SKM-1 treated with dmso at 0.1 percent for 144 hours (cell line): ENCODE measurements around the gene RNU7-1.

Experiments used
- DNase-seq: peaks from one replicate; lab custom pipeline; 2025; ENCODE audit not compliant: unreplicated experiment; lab: John Stamatoyannopoulos, UW

Gene RNU7-1

GRCh38 chr12:6917491-6918231 is 26.0 kb upstream of the RNU7-1 start:
- DNase-seq, result no peak

- no peak for DNase-seq
These were observed 24.0 kb upstream of the RNU7-1 start for GRCh38 chr12:6919588-6919987.

- no peak for DNase-seq
These were observed 22.1 kb upstream of the RNU7-1 start for GRCh38 chr12:6921539-6921938.

GRCh38 chr12:6921996-6922946 is 21.3 kb upstream of the RNU7-1 start:
- no peak for DNase-seq

DNA sequence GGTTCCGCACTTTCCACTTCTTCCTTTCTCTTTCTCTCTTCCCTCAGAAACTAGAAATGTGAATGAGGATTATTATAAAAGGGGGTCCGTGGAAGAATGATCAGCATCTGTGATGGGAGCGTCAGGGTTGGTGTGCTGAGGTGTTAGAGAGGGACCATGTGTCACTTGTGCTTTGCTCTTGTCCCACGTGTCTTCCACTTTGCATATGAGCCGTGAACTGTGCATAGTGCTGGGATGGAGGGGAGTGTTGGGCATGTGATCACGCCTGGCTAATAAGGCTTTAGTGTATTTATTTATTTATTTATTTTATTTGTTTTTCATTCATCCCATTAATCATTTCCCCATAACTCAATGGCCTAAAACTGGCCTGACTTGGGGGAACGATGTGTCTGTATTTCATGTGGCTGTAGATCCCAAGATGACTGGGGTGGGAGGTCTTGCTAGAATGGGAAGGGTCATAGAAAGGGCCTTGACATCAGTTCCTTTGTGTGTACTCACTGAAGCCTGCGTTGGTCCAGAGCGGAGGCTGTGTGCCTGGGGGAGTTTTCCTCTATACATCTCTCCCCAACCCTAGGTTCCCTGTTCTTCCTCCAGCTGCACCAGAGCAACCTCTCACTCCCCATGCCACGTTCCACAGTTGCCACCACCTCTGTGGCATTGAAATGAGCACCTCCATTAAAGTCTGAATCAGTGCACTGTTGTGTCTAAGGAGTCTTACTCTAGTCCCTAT is 20.4 kb upstream of the RNU7-1 start:
- no peak for DNase-seq

DNA sequence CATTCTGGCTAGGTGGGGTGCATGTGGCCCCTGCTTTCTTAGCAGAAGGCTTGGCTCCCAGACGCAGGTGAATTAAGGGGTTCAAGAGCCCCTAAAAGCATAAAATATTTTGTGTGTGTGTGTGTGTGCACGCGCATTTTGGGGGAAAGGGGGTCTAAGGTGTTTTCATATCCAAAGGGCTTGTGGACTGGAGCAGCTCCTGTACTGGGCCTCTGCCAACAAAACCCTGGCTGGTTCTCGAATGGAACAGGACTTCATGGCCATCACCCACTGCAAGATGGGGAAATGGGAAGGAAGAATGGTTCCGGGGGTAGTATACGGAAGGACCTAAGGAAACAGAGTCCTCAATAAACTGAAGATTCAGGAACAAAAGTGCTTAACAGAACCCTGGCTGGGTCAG is 19.8 kb upstream of the RNU7-1 start:
- no peak for DNase-seq

- DNase-seq, result no peak
These were observed 18.4 kb upstream of the RNU7-1 start for GRCh38 chr12:6925239-6925539.

GRCh38 chr12:6925540-6926279 is 17.9 kb upstream of the RNU7-1 start:
- no peak for DNase-seq

- DNase-seq, result no peak
These were observed 16.1 kb upstream of the RNU7-1 start, which contains the start of gene ATN1 for GRCh38 chr12:6927379-6928021. TSS of gene ATN1 (plus strand) at chr12:6927959. CDS start at chr12:6934002, 6,043 bp downstream.

GRCh38 chr12:6928022-6928702 is 15.5 kb upstream of the RNU7-1 start:
- no peak for DNase-seq

DNA sequence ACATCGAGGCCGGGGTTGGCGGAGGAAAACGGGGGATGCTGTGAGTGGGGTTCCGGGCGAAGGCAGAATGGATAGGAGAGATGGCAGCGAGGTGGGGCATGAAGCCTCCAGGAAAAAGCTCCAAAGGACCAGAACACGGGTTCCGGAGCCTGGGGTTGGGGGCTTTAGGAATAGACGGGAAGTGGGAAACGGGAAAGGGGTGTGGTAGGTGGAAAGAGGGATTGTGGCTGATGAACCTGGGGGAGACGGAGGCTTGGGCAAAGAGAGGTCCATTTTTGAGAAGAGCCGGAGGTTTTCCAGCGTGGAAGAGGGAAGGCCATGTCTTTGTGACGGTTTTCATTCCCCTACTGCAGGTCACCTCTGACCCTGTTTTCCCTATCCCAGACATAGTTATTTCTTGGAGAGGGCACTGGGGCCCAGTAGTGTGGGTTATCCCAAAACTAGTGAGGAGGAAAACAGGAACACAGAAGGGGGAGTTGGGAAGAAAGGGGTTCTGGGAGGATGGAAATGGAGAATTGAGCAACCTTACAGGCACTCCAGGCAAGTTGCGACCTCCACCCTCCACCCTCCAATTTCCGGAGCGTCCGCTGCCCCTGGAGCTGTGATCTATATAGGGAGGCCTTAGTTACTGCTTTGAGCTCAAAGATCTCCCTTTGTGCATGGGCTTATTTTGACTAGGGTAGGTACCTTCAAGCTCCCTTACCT is 14.8 kb upstream of the RNU7-1 start:
- DNase-seq, result no peak

GRCh38 chr12:6929466-6930452 is 13.9 kb upstream of the RNU7-1 start:
- no peak for DNase-seq

GRCh38 chr12:6932766-6933165 is 10.8 kb upstream of the RNU7-1 start:
- DNase-seq, result no peak

GRCh38 chr12:6934110-6934509 is 9.5 kb upstream of the RNU7-1 start:
- DNase-seq, result no peak

- DNase-seq, result no peak
These were observed 8.0 kb upstream of the RNU7-1 start for GRCh38 chr12:6935371-6936193.

DNA sequence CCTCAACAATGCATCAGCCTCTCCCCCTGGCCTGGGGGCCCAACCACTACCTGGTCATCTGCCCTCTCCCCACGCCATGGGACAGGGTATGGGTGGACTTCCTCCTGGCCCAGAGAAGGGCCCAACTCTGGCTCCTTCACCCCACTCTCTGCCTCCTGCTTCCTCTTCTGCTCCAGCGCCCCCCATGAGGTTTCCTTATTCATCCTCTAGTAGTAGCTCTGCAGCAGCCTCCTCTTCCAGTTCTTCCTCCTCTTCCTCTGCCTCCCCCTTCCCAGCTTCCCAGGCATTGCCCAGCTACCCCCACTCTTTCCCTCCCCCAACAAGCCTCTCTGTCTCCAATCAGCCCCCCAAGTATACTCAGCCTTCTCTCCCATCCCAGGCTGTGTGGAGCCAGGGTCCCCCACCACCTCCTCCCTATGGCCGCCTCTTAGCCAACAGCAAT is 7.4 kb upstream of the RNU7-1 start:
- no peak for DNase-seq
